ENCODE data around the gene CLCN4. TPM values are rescaled to one million over a fixed set of nuclear protein-coding genes. Genes with fewer than 3 reads are reported as not detected.

The CLCN4 gene
- total RNA-seq, 2 donors from 2014 or later: 0.33 to 1.6 TPM

- H3K27me3 ChIP-seq: no peaks in the 10 kb centered on the region
- ATAC-seq (no peak), DNase-seq (no peak)
- H3K36me3 ChIP-seq (replicated peaks in 1 of 2; ENCODE audit: insufficient read depth in 1 of 2, low read depth in 2 of 2): no peaks in the 10 kb centered on the region
- H3K4me3 ChIP-seq: no peak overlapping the region
- TF ChIP-seq POLR2A (IDR thresholded peaks at IDR 0.05) (no peak), CTCF (IDR thresholded peaks at IDR 0.05) (no peak)
- no peak overlapping the region for H3K27ac ChIP-seq
- intact Hi-C loops (cut with DNase I): no loop called here
- 94% methylated on average over 9 of the region's 11 CpGs; no CpG with 5 or more reads in 1 of the 2 donors for WGBS, 2 donors
- no peaks in the 10 kb centered on the region for H3K4me1 ChIP-seq
- no peaks in the 10 kb centered on the region for H3K9me3 ChIP-seq
Measured at GRCh38 chrX:10164879-10165278, 8.1 kb downstream of the CLCN4 start.

GRCh38 chrX:10165580-10166247, 8.9 kb downstream of the CLCN4 start:
- intact Hi-C loops (cut with DNase I): no loop called here
- TF ChIP-seq CTCF (IDR thresholded peaks at IDR 0.05) (no peak), POLR2A (IDR thresholded peaks at IDR 0.05) (no peak)
- ATAC-seq (no peak), DNase-seq (peak in 1 of 4 donors; percentile 16)
- H3K27me3 ChIP-seq: no peaks in the 10 kb centered on the region
- peak overlapping the region in 1 of 4 donors; percentile 40 for H3K27ac ChIP-seq
- no peaks in the 10 kb centered on the region for H3K4me1 ChIP-seq
- no peaks in the 10 kb centered on the region for H3K9me3 ChIP-seq
- H3K36me3 ChIP-seq (replicated peaks in 1 of 2; ENCODE audit: insufficient read depth in 1 of 2, low read depth in 2 of 2): no peaks in the 10 kb centered on the region
- no peak overlapping the region for H3K4me3 ChIP-seq
- WGBS, 2 donors: 75 to 90% methylated on average over 18 of the region's 18 CpGs

GRCh38 chrX:10166248-10166716, 9.5 kb downstream of the CLCN4 start:
- no peak for ATAC-seq
- Histone ChIP-seq H3K27ac (peak overlapping the region in 2 of 4 donors; percentile 40 to 50), H3K27me3 (no peaks in the 10 kb centered on the region), H3K9me3 (no peaks in the 10 kb centered on the region), H3K36me3 (replicated peaks in 1 of 2; ENCODE audit: insufficient read depth in 1 of 2, low read depth in 2 of 2) (no peaks in the 10 kb centered on the region), H3K4me1 (no peaks in the 10 kb centered on the region), H3K4me3 (no peak overlapping the region)
- WGBS, 2 donors: 78 to 88% methylated on average over 4 to 12 of the region's 17 CpGs
- TF ChIP-seq POLR2A (IDR thresholded peaks at IDR 0.05): no peak
- no peak for TF ChIP-seq CTCF (IDR thresholded peaks at IDR 0.05)
- no peak for DNase-seq
- intact Hi-C loops (cut with DNase I): no loop called here

- DNase-seq: peak in 1 of 4 donors; percentile 31
- peak; percentile 67 for ATAC-seq
- no peaks in the 10 kb centered on the region for H3K9me3 ChIP-seq
- 51 to 100% methylated on average over 2 to 7 of the region's 8 CpGs for WGBS, 2 donors
- intact Hi-C loops (cut with DNase I): no loop called here
- TF ChIP-seq POLR2A (IDR thresholded peaks at IDR 0.05) (no peak), CTCF (IDR thresholded peaks at IDR 0.05) (no peak)
- no peaks in the 10 kb centered on the region for H3K27me3 ChIP-seq
- H3K4me3 ChIP-seq: no peak overlapping the region
- peak overlapping the region in 2 of 4 donors; percentile 40 to 50 for H3K27ac ChIP-seq
- H3K36me3 ChIP-seq (replicated peaks in 1 of 2; ENCODE audit: insufficient read depth in 1 of 2, low read depth in 2 of 2): no peaks in the 10 kb centered on the region
- no peaks in the 10 kb centered on the region for H3K4me1 ChIP-seq
Measured at GRCh38 chrX:10166731-10167151, 10.0 kb downstream of the CLCN4 start.

- intact Hi-C loops (cut with DNase I): no loop called here
- no peak for ATAC-seq
- no peak for DNase-seq
- H3K27ac ChIP-seq: no peak overlapping the region
- H3K4me3 ChIP-seq: no peak overlapping the region
- H3K4me1 ChIP-seq: no peaks in the 10 kb centered on the region
- WGBS, 2 donors: 73 to 81% methylated on average over 1 to 4 of the region's 6 CpGs
- no peaks in the 10 kb centered on the region for H3K36me3 ChIP-seq (replicated peaks in 1 of 2; ENCODE audit: insufficient read depth in 1 of 2, low read depth in 2 of 2)
- H3K9me3 ChIP-seq: no peaks in the 10 kb centered on the region
- no peak for TF ChIP-seq POLR2A (IDR thresholded peaks at IDR 0.05)
- no peak for TF ChIP-seq CTCF (IDR thresholded peaks at IDR 0.05)
- no peaks in the 10 kb centered on the region for H3K27me3 ChIP-seq
Measured at GRCh38 chrX:10167573-10167972, 10.8 kb downstream of the CLCN4 start.
